HG03442 (cell line): ENCODE measurements around the gene CCDC43.
"Not testable (repeated sequence)": the region's sequence is repeated elsewhere in the genome, so short reads cannot be mapped to it uniquely, and the experiment has no call there.

Experiments
- ATAC-seq: cut with Tn5 transposase; IDR thresholded peaks from one replicate; pipeline ENCODE4 v1.9.1; 2021; ENCODE audit warnings: mild to moderate bottlenecking, moderate library complexity; ENCODE audit not compliant: unreplicated experiment

The CCDC43 gene

GRCh38 chr17:44672479-44673093 lies 17.0 kb downstream of the CCDC43 start:
- ATAC-seq, result no peak

- ATAC-seq, result no peak
These were observed 23.6 kb downstream of the CCDC43 start for GRCh38 chr17:44666006-44666405.

GRCh38 chr17:44664867-44665266 lies 24.7 kb downstream of the CCDC43 start:
- no peak for ATAC-seq

GRCh38 chr17:44663095-44663494 lies 26.5 kb downstream of the CCDC43 start:
- ATAC-seq, result no peak

- no peak for ATAC-seq
These were observed 27.7 kb downstream of the CCDC43 start for GRCh38 chr17:44661835-44662234.

- no peak for ATAC-seq
These were observed 33.4 kb downstream of the CCDC43 start, which contains the start of gene MEIOC for GRCh38 chr17:44655983-44656710. Gene MEIOC, plus strand, starts transcription at chr17:44656468. Its CDS starts 146 bp downstream, at chr17:44656614.

- ATAC-seq, result no peak
These were observed 35.6 kb downstream of the CCDC43 start for GRCh38 chr17:44653954-44654353.

GRCh38 chr17:44653384-44653783 lies 36.2 kb downstream of the CCDC43 start:
- no peak for ATAC-seq

GRCh38 chr17:44652727-44653126 lies 36.8 kb downstream of the CCDC43 start:
- ATAC-seq, result no peak

- ATAC-seq, result no peak
These were observed 38.3 kb downstream of the CCDC43 start for GRCh38 chr17:44651228-44651627.

GRCh38 chr17:44648963-44649362 lies 40.6 kb downstream of the CCDC43 start:
- no peak for ATAC-seq

GRCh38 chr17:44647736-44648135 lies 41.8 kb downstream of the CCDC43 start:
- ATAC-seq, result no peak

GRCh38 chr17:44646280-44646679 lies 43.3 kb downstream of the CCDC43 start:
- no peak for ATAC-seq

GRCh38 chr17:44645341-44645740 lies 44.2 kb downstream of the CCDC43 start:
- no peak for ATAC-seq

GRCh38 chr17:44642834-44643233 lies 46.7 kb downstream of the CCDC43 start:
- no peak for ATAC-seq

GRCh38 chr17:44637066-44637465 lies 52.5 kb downstream of the CCDC43 start:
- ATAC-seq, result no peak

GRCh38 chr17:44636562-44636961 lies 53.0 kb downstream of the CCDC43 start:
- no peak for ATAC-seq

- not testable (repeated sequence) for ATAC-seq
These were observed 55.2 kb downstream of the CCDC43 start for GRCh38 chr17:44634401-44634800.

- no peak for ATAC-seq
These were observed 55.6 kb downstream of the CCDC43 start for GRCh38 chr17:44633998-44634397.

- no peak for ATAC-seq
These were observed 58.9 kb downstream of the CCDC43 start for GRCh38 chr17:44630703-44631102.

GRCh38 chr17:44629314-44629713 lies 60.3 kb downstream of the CCDC43 start:
- no peak for ATAC-seq
